K562 (cell line): ENCODE measurements around the gene CEP295NL. TPM values are rescaled to one million over a fixed set of nuclear protein-coding genes. Genes with fewer than 3 reads are reported as not detected.

Experiments used
- ATAC-seq: fragments of 200-7000 bp; cut with Tn5 transposase; 3 replicates; pipeline ENCODE4 v1.9.1; 2020; ENCODE audit warnings: moderate library complexity
- BruUV-seq: library from RNA; stranded (reverse); fragments of 400-500 nt; replicated peaks from 2 replicates; lab custom pipeline; 2021; lab: Mats Ljungman, UMichigan
- CTCF ChIA-PET: fragments of 300-600 bp; formaldehyde crosslinking; extraction: SDS; loops from one replicate; lab custom pipeline; 2021; ENCODE audit warnings: low intra/inter-chr PET ratio; lab: Yijun Ruan, JAX
- POLR2A ChIA-PET: fragments of 300-600, 350-650 bp; sonication (Branson Sonifier 250); formaldehyde crosslinking; extraction: SDS; loops from one replicate; lab custom pipeline; 2021; ENCODE audit warnings: antibody characterized with exemption, inconsistent platforms; lab: Yijun Ruan, JAX
- DNase-seq, 4 experiments: peaks; one replicate each; pipeline versions ENCODE4 v3.0.0 to v3.0.0-alpha.2; 2011 to 2018; ENCODE audit warnings: low spot score in 3 of 4, mixed read lengths in 3 of 4; ENCODE audit errors: extremely low read depth in 1 of 4
- FAIRE-seq: peaks from 2 replicates; lab custom pipeline; 2011; peaks lifted over from hg19 to GRCh38; lab: Jason Lieb, UNC
- H2AFZ ChIP-seq: 2 replicates; pipeline ENCODE4 v1.6.0; 2011; ENCODE audit warnings: low read depth, low read length, control low read depth, inconsistent platforms
- H3K27ac ChIP-seq: fragments of 200-600 bp; 3 replicates; pipeline ENCODE4 v1.8.0; 2011; ENCODE audit warnings: low read depth, mild to moderate bottlenecking, control low read depth, inconsistent platforms, low read length, moderate library complexity, mixed read lengths; ENCODE audit errors: extremely low read depth
- H3K27me3 ChIP-seq, 2 experiments: fragments of 300-600 bp in 1 of 2; 2 replicates in 1 of 2; 3 replicates in 1 of 2; pipeline versions ENCODE4 v1.6.0 to v1.8.0; 2011; ENCODE audit warnings: inconsistent platforms in 2 of 2, low read length in 2 of 2, mild to moderate bottlenecking in 1 of 2, mixed read lengths in 1 of 2, moderate library complexity in 1 of 2; ENCODE audit not compliant: control insufficient read depth in 2 of 2, insufficient read depth in 2 of 2
- H3K36me3 ChIP-seq: fragments of 300-600 bp; 3 replicates; pipeline ENCODE4 v1.8.0; 2011; ENCODE audit warnings: mild to moderate bottlenecking, low read length, inconsistent platforms; ENCODE audit not compliant: control insufficient read depth, insufficient read depth
- H3K4me1 ChIP-seq, 2 experiments: fragments of 200-600 bp in 1 of 2; replicated peaks in 1 of 2; 2 replicates in 1 of 2; 3 replicates in 1 of 2; pipeline versions ENCODE4 v1.5.1 to v1.8.0; 2011; ENCODE audit warnings: inconsistent platforms in 2 of 2, low read length in 2 of 2, mild to moderate bottlenecking in 1 of 2, mixed read lengths in 1 of 2, moderate library complexity in 1 of 2; ENCODE audit not compliant: control insufficient read depth in 2 of 2, insufficient read depth in 2 of 2
- H3K4me2 ChIP-seq: 2 replicates; pipeline ENCODE4 v1.6.1; 2011; ENCODE audit warnings: low read length, control low read depth, inconsistent platforms, mixed read lengths; ENCODE audit not compliant: insufficient read depth
- H3K4me3 ChIP-seq: fragments of 200-600 bp; sonication (generic), shearing (Covaris generic); 2 replicates; pipeline ENCODE4 v1.5.1; 2016; ENCODE audit warnings: control low read depth, inconsistent platforms
- H3K79me2 ChIP-seq: fragments of 200-600 bp; 3 replicates; pipeline ENCODE4 v1.8.0; 2011; ENCODE audit warnings: low read length, inconsistent platforms; ENCODE audit not compliant: control insufficient read depth, insufficient read depth
- H3K9ac ChIP-seq, 2 experiments: 2 replicates each; pipeline versions ENCODE4 v1.6.0 to v1.6.1; 2011; ENCODE audit warnings: low read depth in 2 of 2, low read length in 2 of 2, control low read depth in 1 of 2, inconsistent platforms in 1 of 2, mild to moderate bottlenecking in 1 of 2, mixed read lengths in 1 of 2; ENCODE audit not compliant: insufficient read depth in 1 of 2
- H3K9me1 ChIP-seq: one replicate; pipeline ENCODE4 v1.6.0; 2011; ENCODE audit warnings: inconsistent platforms, mild to moderate bottlenecking, low read length, moderate library complexity; ENCODE audit not compliant: control insufficient read depth, insufficient read depth
- H3K9me3 ChIP-seq: replicated peaks from 2 replicates; pipeline ENCODE4 v1.5.1; 2011; ENCODE audit warnings: low read depth, low read length, inconsistent platforms; ENCODE audit not compliant: control insufficient read depth, insufficient read depth
- H4K20me1 ChIP-seq: replicated peaks from 2 replicates; pipeline ENCODE4 v1.6.1; 2011; ENCODE audit warnings: low read length, inconsistent platforms, mixed read lengths; ENCODE audit not compliant: control insufficient read depth, insufficient read depth
- BHLHE40 ChIP-seq: IDR thresholded peaks from 2 replicates; pipeline ENCODE4 v1.6.1; 2011; ENCODE audit warnings: low read length, improper control_type of control experiment
- BRD9 ChIP-seq: fragments of 450-650 bp; IDR thresholded peaks from 2 replicates; pipeline ENCODE4 v1.6.1; 2018; ENCODE audit warnings: low read depth; ENCODE audit not compliant: partially characterized antibody
- CAMTA2 ChIP-seq: fragments of 250-450 bp; sonication (Bioruptor Pico); conservative IDR thresholded peaks from 2 replicates; pipeline ENCODE4 v1.5.1; 2022
- GABPB1 ChIP-seq: sonication (generic); formaldehyde crosslinking; IDR thresholded peaks from 2 replicates; pipeline ENCODE4 v1.8.0; 2022; ENCODE audit warnings: mild to moderate bottlenecking, missing genetic modification reagents
- GATAD2A ChIP-seq: fragments of 450-650 bp; IDR thresholded peaks from 2 replicates; pipeline ENCODE4 v1.6.1; 2017
- KAT2B ChIP-seq: IDR thresholded peaks from one replicate; pipeline ENCODE4 v1.6.1; 2012; ENCODE audit warnings: low read depth, mild to moderate bottlenecking, control low read depth, inconsistent platforms, low read length, moderate library complexity
- KLF1 ChIP-seq: fragments of 450-650 bp; IDR thresholded peaks from 2 replicates; pipeline ENCODE4 v1.6.1; 2016; ENCODE audit warnings: missing genetic modification characterization, missing compliant biosample characterization
- KLF13 ChIP-seq: fragments of 450-650 bp; IDR thresholded peaks from 2 replicates; pipeline ENCODE4 v1.6.1; 2016; ENCODE audit warnings: missing genetic modification characterization, low read depth, mild to moderate bottlenecking, missing compliant biosample characterization, moderate library complexity, borderline replicate concordance
- MCM3 ChIP-seq: fragments of 450-650 bp; IDR thresholded peaks from 2 replicates; pipeline ENCODE4 v1.6.1; 2016
- NFIC ChIP-seq: fragments of 450-650 bp; IDR thresholded peaks from 2 replicates; pipeline ENCODE4 v1.6.1; 2017; ENCODE audit warnings: mild to moderate bottlenecking, inconsistent platforms
- NFXL1 ChIP-seq: fragments of 450-650 bp; formaldehyde crosslinking; IDR thresholded peaks from 2 replicates; pipeline ENCODE4 v1.4.0; 2021; ENCODE audit warnings: mild to moderate bottlenecking
- POLR2G ChIP-seq: fragments of 200-400 bp; formaldehyde crosslinking; IDR thresholded peaks from 2 replicates; pipeline ENCODE4 v1.6.1; 2017; ENCODE audit warnings: low read depth, mild to moderate bottlenecking, antibody characterized with exemption, low read length, moderate library complexity
- RHOXF2B ChIP-seq: fragments of 250-450 bp; sonication (Bioruptor Pico); conservative IDR thresholded peaks from 2 replicates; pipeline ENCODE4 v1.5.1; 2021
- RNF2 ChIP-seq: sonication (generic); IDR thresholded peaks from 2 replicates; pipeline ENCODE4 v1.6.1; 2016
- SMARCC2 ChIP-seq: fragments of 450-650 bp; IDR thresholded peaks from 2 replicates; pipeline ENCODE4 v1.6.1; 2017; ENCODE audit warnings: antibody characterized with exemption, moderate library complexity, mild to moderate bottlenecking, low read depth
- SRF ChIP-seq, 2 experiments: fragments of 250-450, 450-650 bp in 1 of 2; sonication (Bioruptor Pico) in 1 of 2; sonication (generic) in 1 of 2; formaldehyde crosslinking; IDR thresholded peaks; 2 replicates each; pipeline versions ENCODE4 v1.5.0 to v1.5.1; 2020 to 2022; ENCODE audit warnings: mild to moderate bottlenecking in 1 of 2, missing genetic modification reagents in 1 of 2
- TARDBP ChIP-seq: fragments of 450-650 bp; IDR thresholded peaks from 2 replicates; pipeline ENCODE4 v1.6.1; 2016
- THAP7 ChIP-seq: fragments of 250-450 bp; sonication (Bioruptor Pico); IDR thresholded peaks from 2 replicates; pipeline ENCODE4 v1.5.0; 2021
- TOE1 ChIP-seq, 2 experiments: fragments of 450-650 bp in 1 of 2; sonication (generic) in 1 of 2; formaldehyde crosslinking in 1 of 2; IDR thresholded peaks; 2 replicates each; pipeline versions ENCODE4 v1.7.1 to v1.8.0; 2016 to 2022; ENCODE audit warnings: borderline replicate concordance in 2 of 2, mild to moderate bottlenecking in 2 of 2, antibody characterized with exemption in 1 of 2, inconsistent platforms in 1 of 2, low read depth in 1 of 2, missing genetic modification reagents in 1 of 2, moderate library complexity in 1 of 2
- ZNF23 ChIP-seq: fragments of 250-450 bp; sonication (Bioruptor Pico); IDR thresholded peaks from 2 replicates; pipeline ENCODE4 v1.4.0; 2020; ENCODE audit warnings: mild to moderate bottlenecking
- ZNF507 ChIP-seq: conservative IDR thresholded peaks from 2 replicates; pipeline ENCODE4 v1.6.1; 2017; ENCODE audit warnings: missing genetic modification characterization, missing compliant biosample characterization
- WGBS: fragments of 100-300 bp; shearing (Covaris generic); methylation state at CpG from one replicate; pipeline ENCODE4 v1.1.6; 2016; ENCODE audit warnings: low coverage, mixed read lengths; ENCODE audit not compliant: insufficient coverage; ENCODE audit errors: missing lambda C conversion rate; 5-methylcytosine and 5-hydroxymethylcytosine counted together
- in situ Hi-C: fragments of 300-500 bp; cut with MboI; formaldehyde crosslinking; loops from 4 replicates; pipeline ENCODE4 v1.15.0; 2018; ENCODE audit warnings: inconsistent platforms, mixed read lengths
- intact Hi-C: fragments of 100-400 bp; cut with micrococcal nuclease; formaldehyde crosslinking; loops from 2 replicates; pipeline ENCODE4 v1.14.2; 2022
- polyA plus RNA-seq, 8 experiments: library from polyadenylated mRNA; depleted of rRNA in 4 of 8; stranded (reverse) in 5 of 8; unstranded in 3 of 8; fragments of >200 nt; fragmentation: Nextera tagmentation in 2 of 8; fragmentation: Illumina TruSeq in 1 of 8; extraction: Ambion mirVana in 2 of 8; extraction: Trizol in 1 of 8; gene quantifications; 2 replicates each; pipeline versions ENCODE4 v1.2.1 to v1.2.3, GENCODE V29; 2011 to 2014; ENCODE audit warnings: inconsistent platforms in 1 of 8, missing spikeins in 1 of 8
- total RNA-seq, 7 experiments: library from RNA; depleted of rRNA in 6 of 7; stranded (reverse); fragments of >200 nt in 6 of 7; fragmentation: Illumina TruSeq in 2 of 7; extraction: Trizol in 2 of 7; gene quantifications; 2 replicates each; pipeline versions ENCODE4 v1.2.1 to v1.2.3, GENCODE V29; 2011 to 2021; ENCODE audit warnings: low replicate concordance in 1 of 7

The CEP295NL gene
- total and polyA plus RNA-seq, 9 of the 15 experiments (the other 6 are each of a cell fraction or from before 2014, with no cell fraction given) = not detected

GRCh38 chr17:78849026-78849425 is 54.0 kb downstream of the CEP295NL start (continued):
- TF ChIP-seq POLR2G (no peak), RNF2 (no peak)

- no peaks in the 10 kb centered on the region for H3K9me3 ChIP-seq
- TF ChIP-seq BRD9 = no peak
- TF ChIP-seq CAMTA2 = no peak
- TF ChIP-seq TARDBP = no peak
- TF ChIP-seq SMARCC2 = no peak
- TF ChIP-seq NFXL1 = no peak
- TF ChIP-seq TOE1 (IDR thresholded peaks at IDR 0.05; ENCODE audit: borderline replicate concordance) = no peak
- TF ChIP-seq TOE1 (CRISPR knock-in tag; IDR thresholded peaks at IDR 0.05; ENCODE audit: borderline replicate concordance, low read depth) = no peak
- no peak for TF ChIP-seq ZNF507
- no peak for TF ChIP-seq NFIC
- no peak for TF ChIP-seq KAT2B
- TF ChIP-seq ZNF23 (CRISPR knock-in tag) = no peak
- TF ChIP-seq KLF1 = no peak
- no peak for TF ChIP-seq THAP7
- TF ChIP-seq SRF (CRISPR knock-in tag; IDR thresholded peaks at IDR 0.05) = no peak
- no peak for TF ChIP-seq GABPB1 (CRISPR knock-in tag)
- TF ChIP-seq GATAD2A = no peak
- no peak for TF ChIP-seq BHLHE40
- no peak for TF ChIP-seq RHOXF2B (CRISPR knock-in tag)
- TF ChIP-seq KLF13 (tag) = no peak
- no peak for TF ChIP-seq MCM3
- CTCF ChIA-PET = no interaction called here
- no peak overlapping the region for H2AFZ ChIP-seq
- no peaks in the 10 kb centered on the region for H3K27me3 ChIP-seq
- H3K36me3 ChIP-seq = no peaks in the 10 kb centered on the region
- no peaks in the 10 kb centered on the region for H3K79me2 ChIP-seq
- BruUV-seq = no TSS peak
- in situ Hi-C loops (no loop called here), intact Hi-C loops (no loop called here)
- FAIRE-seq (no peak), ATAC-seq (no peak), DNase-seq (no peak)
- H3K4me2 ChIP-seq = no peak overlapping the region
- POLR2A ChIA-PET = no interaction called here
- no peaks in the 10 kb centered on the region for H4K20me1 ChIP-seq
- H3K27ac ChIP-seq = no peak overlapping the region
- 50% methylated on average over 3 of the region's 3 CpGs for WGBS
- H3K9me1 ChIP-seq = no peaks in the 10 kb centered on the region
- H3K4me1 ChIP-seq = peaks cover 0 to 9% of the 10 kb centered on the region in 2 experiments; a peak in 4 of 5 replicates
- no peak overlapping the region for H3K4me3 ChIP-seq
- no peak overlapping the region for H3K9ac ChIP-seq
These were observed 55.9 kb downstream of the CEP295NL start for GRCh38 chr17:78847052-78847451.
